Mucosa of rectum (tissue), 2 donors: ENCODE results near the gene FAM98A.

Source experiments
- H3K27ac ChIP-seq, 2 donors: one replicate each; pipeline ENCODE4 v1.7.0; 2013; ENCODE audit warnings: inconsistent platforms in 2 of 2, low read depth in 2 of 2, low read length in 2 of 2
- H3K27me3 ChIP-seq, 2 donors: one replicate each; pipeline ENCODE4 v1.7.0; 2013; ENCODE audit warnings: low read length in 2 of 2; ENCODE audit not compliant: control insufficient read depth in 2 of 2, insufficient read depth in 2 of 2
- H3K36me3 ChIP-seq, 2 donors: one replicate each; pipeline ENCODE4 v1.7.0; 2013; ENCODE audit warnings: low read length in 2 of 2; ENCODE audit not compliant: control insufficient read depth in 2 of 2, insufficient read depth in 2 of 2
- H3K4me1 ChIP-seq, 2 donors: one replicate each; pipeline ENCODE4 v1.7.0; 2013; ENCODE audit warnings: low read length in 2 of 2, mild to moderate bottlenecking in 1 of 2; ENCODE audit not compliant: control insufficient read depth in 2 of 2, insufficient read depth in 2 of 2
- H3K4me3 ChIP-seq, 2 donors: one replicate each; pipeline ENCODE4 v1.7.0; 2013; ENCODE audit warnings: low read length in 2 of 2
- H3K9ac ChIP-seq, 2 donors: one replicate each; pipeline ENCODE4 v1.7.0; 2013; ENCODE audit warnings: low read length in 2 of 2, low read depth in 1 of 2, mild to moderate bottlenecking in 1 of 2
- H3K9me3 ChIP-seq, 2 donors: one replicate each; pipeline ENCODE4 v1.7.0; 2013; ENCODE audit warnings: low read length in 2 of 2; ENCODE audit not compliant: control insufficient read depth in 2 of 2
- donor health status: healthy.
- donor health status: Normal muscosa, but diverticular disease.

Gene FAM98A

DNA sequence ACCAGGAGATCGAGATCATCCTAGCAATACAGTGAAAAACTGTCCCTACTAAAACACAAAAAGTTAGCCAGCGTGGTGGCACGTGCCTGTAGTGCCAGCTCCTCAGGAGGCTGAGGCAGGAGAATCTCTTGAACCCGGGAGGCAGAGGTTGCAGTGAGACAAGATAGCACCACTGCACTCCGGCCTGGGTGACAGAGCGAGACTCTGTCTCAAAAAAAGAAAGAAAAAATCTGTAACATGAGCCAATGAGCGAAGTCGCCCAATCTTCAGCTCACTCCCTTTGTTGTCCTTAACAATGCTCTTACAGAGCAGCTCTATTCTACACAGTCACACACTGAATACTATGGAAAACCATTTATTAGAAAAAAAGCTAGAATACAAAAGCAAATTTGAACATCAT lies 22.0 kb downstream of the FAM98A start:
- no peak overlapping the region for H3K9ac ChIP-seq
- H3K36me3 ChIP-seq, result no peaks in the 10 kb centered on the region
- H3K27ac ChIP-seq, result no peak overlapping the region
- H3K4me3 ChIP-seq, result no peak overlapping the region
- no peaks in the 10 kb centered on the region for H3K4me1 ChIP-seq
- H3K9me3 ChIP-seq, result no peaks in the 10 kb centered on the region
- H3K27me3 ChIP-seq, result no peaks in the 10 kb centered on the region

- no peak overlapping the region for H3K4me3 ChIP-seq
- no peaks in the 10 kb centered on the region for H3K4me1 ChIP-seq
- H3K27me3 ChIP-seq, result no peaks in the 10 kb centered on the region
- no peak overlapping the region for H3K9ac ChIP-seq
- H3K27ac ChIP-seq, result no peak overlapping the region
- no peaks in the 10 kb centered on the region for H3K9me3 ChIP-seq
- H3K36me3 ChIP-seq, result no peaks in the 10 kb centered on the region
These were observed 25.4 kb downstream of the FAM98A start for GRCh38 chr2:33573657-33574056.

DNA sequence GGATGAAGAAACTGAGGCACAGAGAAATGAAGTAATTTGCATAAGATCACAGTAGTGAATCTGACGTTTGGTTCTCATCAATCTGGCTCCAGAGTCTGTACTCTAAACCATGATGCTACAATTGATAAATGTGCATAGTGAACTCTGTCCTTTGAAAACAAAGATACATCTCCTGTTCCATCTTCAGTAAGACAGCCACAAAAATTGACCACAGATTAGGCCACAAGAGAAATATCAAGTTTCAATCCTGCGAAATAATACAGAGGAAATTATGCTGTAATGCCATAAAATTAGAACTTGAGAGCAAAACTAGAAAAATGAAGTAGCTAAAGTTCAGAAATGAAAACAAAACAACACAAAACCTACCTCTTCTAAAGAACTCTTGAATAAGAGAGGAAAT lies 28.4 kb downstream of the FAM98A start:
- H3K27ac ChIP-seq, result no peak overlapping the region
- H3K4me1 ChIP-seq, result no peaks in the 10 kb centered on the region
- H3K4me3 ChIP-seq, result no peak overlapping the region
- H3K27me3 ChIP-seq, result no peaks in the 10 kb centered on the region
- H3K36me3 ChIP-seq, result no peaks in the 10 kb centered on the region
- no peak overlapping the region for H3K9ac ChIP-seq
- no peaks in the 10 kb centered on the region for H3K9me3 ChIP-seq

GRCh38 chr2:33561872-33562271 lies 37.2 kb downstream of the FAM98A start:
- no peak overlapping the region for H3K9ac ChIP-seq
- no peaks in the 10 kb centered on the region for H3K27me3 ChIP-seq
- H3K27ac ChIP-seq, result no peak overlapping the region
- H3K9me3 ChIP-seq, result no peaks in the 10 kb centered on the region
- H3K4me3 ChIP-seq, result no peak overlapping the region
- H3K36me3 ChIP-seq, result peaks cover 0 to 4% of the 10 kb centered on the region in 2 donors
- no peaks in the 10 kb centered on the region for H3K4me1 ChIP-seq

DNA sequence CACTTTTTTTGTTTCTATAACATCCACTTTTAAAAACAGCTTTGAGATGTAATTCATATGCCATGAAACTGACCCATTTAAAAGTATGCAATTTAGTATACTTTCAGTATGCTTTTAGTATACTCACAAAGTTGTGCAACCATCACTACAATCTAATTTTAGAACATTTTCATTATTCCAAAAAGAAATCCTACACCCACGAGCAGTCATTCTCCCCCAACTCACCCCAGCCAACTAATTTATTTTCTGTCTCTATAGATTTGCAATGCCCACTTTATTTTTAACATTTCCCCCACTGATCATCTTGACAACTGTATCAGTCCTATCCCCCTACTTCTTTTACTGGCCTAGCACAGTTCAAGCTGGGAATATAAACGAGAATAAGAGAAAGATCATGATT lies 39.1 kb downstream of the FAM98A start:
- peaks cover 0 to 4% of the 10 kb centered on the region in 2 donors for H3K36me3 ChIP-seq
- H3K27me3 ChIP-seq, result no peaks in the 10 kb centered on the region
- H3K27ac ChIP-seq, result no peak overlapping the region
- H3K4me3 ChIP-seq, result no peak overlapping the region
- no peaks in the 10 kb centered on the region for H3K9me3 ChIP-seq
- H3K4me1 ChIP-seq, result no peaks in the 10 kb centered on the region
- H3K9ac ChIP-seq, result no peak overlapping the region

GRCh38 chr2:33559328-33559727 lies 39.8 kb downstream of the FAM98A start:
- H3K27ac ChIP-seq, result no peak overlapping the region

GRCh38 chr2:33555681-33556080 lies 43.4 kb downstream of the FAM98A start:
- no peaks in the 10 kb centered on the region for H3K27me3 ChIP-seq
- H3K4me3 ChIP-seq, result no peak overlapping the region
- H3K27ac ChIP-seq, result no peak overlapping the region
- no peaks in the 10 kb centered on the region for H3K9me3 ChIP-seq
- no peak overlapping the region for H3K9ac ChIP-seq
- no peaks in the 10 kb centered on the region for H3K4me1 ChIP-seq
- no peaks in the 10 kb centered on the region for H3K36me3 ChIP-seq

More at GRCh38 chr2:33559328-33559727, 39.8 kb downstream of the FAM98A start:
- H3K9ac ChIP-seq, result no peak overlapping the region
- H3K27me3 ChIP-seq, result no peaks in the 10 kb centered on the region
- no peaks in the 10 kb centered on the region for H3K4me1 ChIP-seq
- H3K36me3 ChIP-seq, result peaks cover 0 to 4% of the 10 kb centered on the region in 2 donors
- H3K9me3 ChIP-seq, result no peaks in the 10 kb centered on the region
- H3K4me3 ChIP-seq, result no peak overlapping the region

- Histone ChIP-seq H3K27ac (no peak overlapping the region), H3K4me1 (no peaks in the 10 kb centered on the region), H3K27me3 (no peaks in the 10 kb centered on the region), H3K36me3 (no peaks in the 10 kb centered on the region), H3K9me3 (no peaks in the 10 kb centered on the region), H3K9ac (no peak overlapping the region), H3K4me3 (no peak overlapping the region)
These were observed 46.2 kb downstream of the FAM98A start for GRCh38 chr2:33552758-33553461.

GRCh38 chr2:33550206-33550605 lies 48.9 kb downstream of the FAM98A start:
- no peak overlapping the region for H3K4me3 ChIP-seq
- H3K4me1 ChIP-seq, result no peaks in the 10 kb centered on the region
- H3K27me3 ChIP-seq, result no peaks in the 10 kb centered on the region
- H3K27ac ChIP-seq, result no peak overlapping the region
- H3K9ac ChIP-seq, result no peak overlapping the region
- no peaks in the 10 kb centered on the region for H3K36me3 ChIP-seq
- no peaks in the 10 kb centered on the region for H3K9me3 ChIP-seq

- no peaks in the 10 kb centered on the region for H3K4me1 ChIP-seq
- H3K27me3 ChIP-seq, result no peaks in the 10 kb centered on the region
- no peak overlapping the region for H3K9ac ChIP-seq
- no peaks in the 10 kb centered on the region for H3K36me3 ChIP-seq
- no peaks in the 10 kb centered on the region for H3K9me3 ChIP-seq
- H3K4me3 ChIP-seq, result no peak overlapping the region
- no peak overlapping the region for H3K27ac ChIP-seq
These were observed 57.9 kb downstream of the FAM98A start for GRCh38 chr2:33541243-33541642.
